WTC11 (cell line): Measurements from ENCODE around the gene CEMIP. TPM values are rescaled to one million over a fixed set of nuclear protein-coding genes. Genes with fewer than 3 reads are reported as not detected.

Source experiments
- ATAC-seq: fragments of 200-7000 bp; cut with Tn5 transposase; 2 replicates; pipeline ENCODE4 v1.10.0; 2021; ENCODE audit warnings: mild to moderate bottlenecking, moderate library complexity
- CTCF ChIA-PET: fragments of 300-600 bp; sonication (Branson Sonifier 250); formaldehyde crosslinking; loops from one replicate; lab custom pipeline; 2021; ENCODE audit warnings: antibody characterized with exemption; lab: Charles Lee
- POLR2A ChIA-PET: fragments of 350-600 bp; sonication (Branson Sonifier 250); formaldehyde crosslinking; loops from one replicate; lab custom pipeline; 2021; ENCODE audit warnings: antibody characterized with exemption; lab: Charles Lee
- DNase-seq: peaks from one replicate; pipeline ENCODE4 v3.0.0; 2021; ENCODE audit warnings: low spot score
- H3K27ac Mint-ChIP-seq: 2 replicates; pipeline ENCODE4 v1.8.0; 2021; ENCODE audit warnings: mixed read lengths
- H3K27me3 Mint-ChIP-seq: 2 replicates; pipeline ENCODE4 v1.8.0; 2021; ENCODE audit warnings: low read depth, mild to moderate bottlenecking, moderate library complexity, mixed read lengths
- H3K36me3 Mint-ChIP-seq: 2 replicates; pipeline ENCODE4 v1.8.0; 2021; ENCODE audit warnings: mixed read lengths
- H3K4me1 Mint-ChIP-seq: 2 replicates; pipeline ENCODE4 v1.8.0; 2022; ENCODE audit warnings: mixed read lengths
- H3K4me3 Mint-ChIP-seq: 2 replicates; pipeline ENCODE4 v1.8.0; 2021; ENCODE audit warnings: mild to moderate bottlenecking, moderate library complexity, mixed read lengths
- H3K9me3 Mint-ChIP-seq: 2 replicates; pipeline ENCODE4 v1.8.0; 2021; ENCODE audit warnings: mixed read lengths
- ELF4 ChIP-seq: sonication (generic); formaldehyde crosslinking; IDR thresholded peaks from 2 replicates; pipeline ENCODE4 v1.8.1; 2022; ENCODE audit warnings: low read depth, mild to moderate bottlenecking, moderate library complexity, missing genetic modification reagents
- FOXK1 ChIP-seq: sonication (generic); formaldehyde crosslinking; IDR thresholded peaks from 2 replicates; pipeline ENCODE4 v1.8.0; 2022; ENCODE audit warnings: mild to moderate bottlenecking, moderate library complexity, missing genetic modification reagents
- NFYB ChIP-seq: sonication (generic); formaldehyde crosslinking; conservative IDR thresholded peaks from 2 replicates; pipeline ENCODE4 v1.8.0; 2022; ENCODE audit warnings: low read depth, missing genetic modification reagents
- NR1H2 ChIP-seq: sonication (generic); formaldehyde crosslinking; IDR thresholded peaks from 2 replicates; pipeline ENCODE4 v1.9.0; 2021; ENCODE audit warnings: mild to moderate bottlenecking, moderate library complexity, missing genetic modification reagents
- NR2C2 ChIP-seq: sonication (generic); formaldehyde crosslinking; IDR thresholded peaks from 2 replicates; pipeline ENCODE4 v1.8.0; 2022; ENCODE audit warnings: mild to moderate bottlenecking, missing genetic modification reagents
- TEAD4 ChIP-seq: sonication (generic); formaldehyde crosslinking; IDR thresholded peaks from 2 replicates; pipeline ENCODE4 v1.8.0; 2022; ENCODE audit warnings: mild to moderate bottlenecking, missing genetic modification reagents
- total RNA-seq: library from RNA; stranded (reverse); gene quantifications from 3 replicates; pipeline ENCODE4 v1.2.3, GENCODE V29; 2021
- TF ChIP-seq, protein P1 (sequence below): sonication (generic); formaldehyde crosslinking; IDR thresholded peaks from 2 replicates; pipeline ENCODE4 v1.8.1; 2022; ENCODE audit warnings: mild to moderate bottlenecking, moderate library complexity, missing genetic modification reagents
- TF ChIP-seq, protein P2 (sequence below): sonication (generic); formaldehyde crosslinking; IDR thresholded peaks from 2 replicates; pipeline ENCODE4 v1.8.0; 2022; ENCODE audit warnings: mild to moderate bottlenecking, missing genetic modification reagents
- TF ChIP-seq, protein P3 (sequence below): sonication (generic); formaldehyde crosslinking; IDR thresholded peaks from 2 replicates; pipeline ENCODE4 v1.8.1; 2023; ENCODE audit warnings: mild to moderate bottlenecking, missing genetic modification reagents, borderline replicate concordance
- TF ChIP-seq, protein P4 (sequence below): fragments of 250-450 bp; sonication (Bioruptor Pico); conservative IDR thresholded peaks from 2 replicates; pipeline ENCODE4 v1.9.0; 2021; ENCODE audit warnings: mild to moderate bottlenecking
- TF ChIP-seq, protein P5 (sequence below): sonication (generic); formaldehyde crosslinking; conservative IDR thresholded peaks from 2 replicates; pipeline ENCODE4 v1.8.1; 2023; ENCODE audit warnings: mild to moderate bottlenecking, low read depth, missing genetic modification reagents, moderate library complexity
- TF ChIP-seq, protein P6 (sequence below): fragments of 200-600 bp; IDR thresholded peaks from 2 replicates; pipeline ENCODE4 v1.8.0; 2022; ENCODE audit warnings: antibody characterized with exemption

Gene CEMIP
- total RNA-seq, 1 experiment from 2014 or later = 0.87 TPM

DNA sequence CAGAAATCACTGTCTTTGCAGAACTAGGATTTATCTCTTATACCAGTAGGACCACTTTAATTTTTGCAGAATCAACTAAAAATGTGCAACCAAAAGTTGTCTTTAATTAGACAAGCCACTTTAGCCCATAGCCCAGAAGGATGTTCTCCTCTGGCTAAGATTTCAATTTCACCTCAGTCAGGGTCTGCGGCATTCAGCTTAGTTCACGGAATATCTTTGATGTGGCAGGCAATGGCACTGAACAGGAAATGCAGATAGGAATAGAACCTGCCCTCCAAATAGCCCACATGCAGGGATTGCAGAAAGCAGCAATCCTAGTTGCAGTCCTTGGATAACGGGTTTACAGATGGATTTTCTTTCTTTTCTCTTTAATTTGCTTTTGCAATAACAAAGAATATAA lies 109.7 kb downstream of the CEMIP start:
- peaks cover 25% of the 10 kb centered on the region for H3K4me1 Mint-ChIP-seq
- TF ChIP-seq, protein P1, sequence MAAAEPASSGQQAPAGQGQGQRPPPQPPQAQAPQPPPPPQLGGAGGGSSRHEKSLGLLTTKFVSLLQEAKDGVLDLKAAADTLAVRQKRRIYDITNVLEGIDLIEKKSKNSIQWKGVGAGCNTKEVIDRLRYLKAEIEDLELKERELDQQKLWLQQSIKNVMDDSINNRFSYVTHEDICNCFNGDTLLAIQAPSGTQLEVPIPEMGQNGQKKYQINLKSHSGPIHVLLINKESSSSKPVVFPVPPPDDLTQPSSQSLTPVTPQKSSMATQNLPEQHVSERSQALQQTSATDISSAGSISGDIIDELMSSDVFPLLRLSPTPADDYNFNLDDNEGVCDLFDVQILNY (CRISPR knock-in tag) = no peak
- TF ChIP-seq, protein P2, sequence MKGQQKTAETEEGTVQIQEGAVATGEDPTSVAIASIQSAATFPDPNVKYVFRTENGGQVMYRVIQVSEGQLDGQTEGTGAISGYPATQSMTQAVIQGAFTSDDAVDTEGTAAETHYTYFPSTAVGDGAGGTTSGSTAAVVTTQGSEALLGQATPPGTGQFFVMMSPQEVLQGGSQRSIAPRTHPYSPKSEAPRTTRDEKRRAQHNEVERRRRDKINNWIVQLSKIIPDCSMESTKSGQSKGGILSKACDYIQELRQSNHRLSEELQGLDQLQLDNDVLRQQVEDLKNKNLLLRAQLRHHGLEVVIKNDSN (CRISPR knock-in tag) = no peak
- no peak for TF ChIP-seq NFYB (CRISPR knock-in tag)
- TF ChIP-seq TEAD4 (CRISPR knock-in tag) = no peak
- TF ChIP-seq FOXK1 (CRISPR knock-in tag) = no peak
- TF ChIP-seq, protein P3, sequence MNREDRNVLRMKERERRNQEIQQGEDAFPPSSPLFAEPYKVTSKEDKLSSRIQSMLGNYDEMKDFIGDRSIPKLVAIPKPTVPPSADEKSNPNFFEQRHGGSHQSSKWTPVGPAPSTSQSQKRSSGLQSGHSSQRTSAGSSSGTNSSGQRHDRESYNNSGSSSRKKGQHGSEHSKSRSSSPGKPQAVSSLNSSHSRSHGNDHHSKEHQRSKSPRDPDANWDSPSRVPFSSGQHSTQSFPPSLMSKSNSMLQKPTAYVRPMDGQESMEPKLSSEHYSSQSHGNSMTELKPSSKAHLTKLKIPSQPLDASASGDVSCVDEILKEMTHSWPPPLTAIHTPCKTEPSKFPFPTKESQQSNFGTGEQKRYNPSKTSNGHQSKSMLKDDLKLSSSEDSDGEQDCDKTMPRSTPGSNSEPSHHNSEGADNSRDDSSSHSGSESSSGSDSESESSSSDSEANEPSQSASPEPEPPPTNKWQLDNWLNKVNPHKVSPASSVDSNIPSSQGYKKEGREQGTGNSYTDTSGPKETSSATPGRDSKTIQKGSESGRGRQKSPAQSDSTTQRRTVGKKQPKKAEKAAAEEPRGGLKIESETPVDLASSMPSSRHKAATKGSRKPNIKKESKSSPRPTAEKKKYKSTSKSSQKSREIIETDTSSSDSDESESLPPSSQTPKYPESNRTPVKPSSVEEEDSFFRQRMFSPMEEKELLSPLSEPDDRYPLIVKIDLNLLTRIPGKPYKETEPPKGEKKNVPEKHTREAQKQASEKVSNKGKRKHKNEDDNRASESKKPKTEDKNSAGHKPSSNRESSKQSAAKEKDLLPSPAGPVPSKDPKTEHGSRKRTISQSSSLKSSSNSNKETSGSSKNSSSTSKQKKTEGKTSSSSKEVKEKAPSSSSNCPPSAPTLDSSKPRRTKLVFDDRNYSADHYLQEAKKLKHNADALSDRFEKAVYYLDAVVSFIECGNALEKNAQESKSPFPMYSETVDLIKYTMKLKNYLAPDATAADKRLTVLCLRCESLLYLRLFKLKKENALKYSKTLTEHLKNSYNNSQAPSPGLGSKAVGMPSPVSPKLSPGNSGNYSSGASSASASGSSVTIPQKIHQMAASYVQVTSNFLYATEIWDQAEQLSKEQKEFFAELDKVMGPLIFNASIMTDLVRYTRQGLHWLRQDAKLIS (CRISPR knock-in tag) = no peak
- TF ChIP-seq, protein P4, sequence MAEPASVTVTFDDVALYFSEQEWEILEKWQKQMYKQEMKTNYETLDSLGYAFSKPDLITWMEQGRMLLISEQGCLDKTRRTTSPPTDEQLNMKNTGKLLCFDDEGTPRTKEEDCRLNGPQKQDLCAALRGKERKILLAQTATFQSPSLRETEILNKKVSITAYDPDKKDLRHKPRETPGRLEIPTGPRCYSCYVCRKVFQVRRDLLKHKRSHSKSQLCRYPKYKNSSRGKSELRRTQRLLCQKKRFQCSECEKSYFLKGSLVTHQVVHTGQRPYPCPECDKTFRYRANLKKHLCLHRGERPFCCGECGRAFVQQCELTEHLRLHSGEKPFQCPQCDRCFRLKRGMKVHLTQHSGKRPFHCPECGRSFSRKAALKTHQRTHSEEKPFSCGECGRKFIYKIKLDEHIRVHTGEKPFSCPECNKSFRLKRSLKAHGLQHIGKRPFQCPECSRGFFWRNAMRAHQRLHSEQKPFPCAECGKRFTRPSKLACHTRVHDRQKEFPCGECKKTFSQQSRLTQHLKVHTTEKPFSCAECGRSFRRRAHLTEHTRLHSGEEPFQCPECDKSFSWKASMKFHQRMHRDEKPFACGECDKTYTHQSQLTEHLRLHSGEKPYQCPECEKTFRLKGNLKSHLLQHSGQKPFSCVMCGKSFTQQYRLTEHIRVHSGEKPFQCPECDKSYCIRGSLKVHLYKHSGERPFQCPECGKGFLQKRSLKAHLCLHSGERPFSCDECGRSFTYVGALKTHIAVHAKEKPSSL (CRISPR knock-in tag) = no peak
- no peak for TF ChIP-seq NR1H2
- TF ChIP-seq ELF4 (CRISPR knock-in tag) = no peak
- TF ChIP-seq, protein P5, sequence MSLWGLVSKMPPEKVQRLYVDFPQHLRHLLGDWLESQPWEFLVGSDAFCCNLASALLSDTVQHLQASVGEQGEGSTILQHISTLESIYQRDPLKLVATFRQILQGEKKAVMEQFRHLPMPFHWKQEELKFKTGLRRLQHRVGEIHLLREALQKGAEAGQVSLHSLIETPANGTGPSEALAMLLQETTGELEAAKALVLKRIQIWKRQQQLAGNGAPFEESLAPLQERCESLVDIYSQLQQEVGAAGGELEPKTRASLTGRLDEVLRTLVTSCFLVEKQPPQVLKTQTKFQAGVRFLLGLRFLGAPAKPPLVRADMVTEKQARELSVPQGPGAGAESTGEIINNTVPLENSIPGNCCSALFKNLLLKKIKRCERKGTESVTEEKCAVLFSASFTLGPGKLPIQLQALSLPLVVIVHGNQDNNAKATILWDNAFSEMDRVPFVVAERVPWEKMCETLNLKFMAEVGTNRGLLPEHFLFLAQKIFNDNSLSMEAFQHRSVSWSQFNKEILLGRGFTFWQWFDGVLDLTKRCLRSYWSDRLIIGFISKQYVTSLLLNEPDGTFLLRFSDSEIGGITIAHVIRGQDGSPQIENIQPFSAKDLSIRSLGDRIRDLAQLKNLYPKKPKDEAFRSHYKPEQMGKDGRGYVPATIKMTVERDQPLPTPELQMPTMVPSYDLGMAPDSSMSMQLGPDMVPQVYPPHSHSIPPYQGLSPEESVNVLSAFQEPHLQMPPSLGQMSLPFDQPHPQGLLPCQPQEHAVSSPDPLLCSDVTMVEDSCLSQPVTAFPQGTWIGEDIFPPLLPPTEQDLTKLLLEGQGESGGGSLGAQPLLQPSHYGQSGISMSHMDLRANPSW = no peak
- TF ChIP-seq, protein P6, sequence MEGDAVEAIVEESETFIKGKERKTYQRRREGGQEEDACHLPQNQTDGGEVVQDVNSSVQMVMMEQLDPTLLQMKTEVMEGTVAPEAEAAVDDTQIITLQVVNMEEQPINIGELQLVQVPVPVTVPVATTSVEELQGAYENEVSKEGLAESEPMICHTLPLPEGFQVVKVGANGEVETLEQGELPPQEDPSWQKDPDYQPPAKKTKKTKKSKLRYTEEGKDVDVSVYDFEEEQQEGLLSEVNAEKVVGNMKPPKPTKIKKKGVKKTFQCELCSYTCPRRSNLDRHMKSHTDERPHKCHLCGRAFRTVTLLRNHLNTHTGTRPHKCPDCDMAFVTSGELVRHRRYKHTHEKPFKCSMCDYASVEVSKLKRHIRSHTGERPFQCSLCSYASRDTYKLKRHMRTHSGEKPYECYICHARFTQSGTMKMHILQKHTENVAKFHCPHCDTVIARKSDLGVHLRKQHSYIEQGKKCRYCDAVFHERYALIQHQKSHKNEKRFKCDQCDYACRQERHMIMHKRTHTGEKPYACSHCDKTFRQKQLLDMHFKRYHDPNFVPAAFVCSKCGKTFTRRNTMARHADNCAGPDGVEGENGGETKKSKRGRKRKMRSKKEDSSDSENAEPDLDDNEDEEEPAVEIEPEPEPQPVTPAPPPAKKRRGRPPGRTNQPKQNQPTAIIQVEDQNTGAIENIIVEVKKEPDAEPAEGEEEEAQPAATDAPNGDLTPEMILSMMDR = no peak
- no peak for TF ChIP-seq NR2C2 (CRISPR knock-in tag)
- DNase-seq (no peak), ATAC-seq (no peak)
- H3K9me3 Mint-ChIP-seq = no peaks in the 10 kb centered on the region
- peaks cover 3% of the 10 kb centered on the region; the same call in 1 of the 2 replicates for H3K27me3 Mint-ChIP-seq
- no peaks in the 10 kb centered on the region for H3K36me3 Mint-ChIP-seq
- POLR2A ChIA-PET = no interaction called here
- H3K4me3 Mint-ChIP-seq = no peak overlapping the region
- H3K27ac Mint-ChIP-seq = 0 out of 2 replicates have a peak overlapping the region, but pooled peaks have one; percentile 21
- CTCF ChIA-PET = interaction anchor here (0.6 to 3.4 kb wide), 2 partner anchors 93 to 109 kb away, joined by 3 to 15 read pairs; partner anchors contain the start of gene CEMIP
